Gastrocnemius medialis (tissue), 4 donors: ENCODE measurements around the gene CD8A. TPM values are rescaled to one million over a fixed set of nuclear protein-coding genes. Genes with fewer than 3 reads are reported as not detected.

Source experiments
- ATAC-seq, 2 donors: fragments of 150-250 bp; one replicate each; pipeline ENCODE4 v1.9.1; 2016
- DNase-seq, 2 donors: peaks; one replicate each; pipeline ENCODE4 v3.0.0-alpha.2; 2019
- H3K27ac ChIP-seq, 4 donors: fragments of 200-600 bp; sonication (generic); 1 replicate in 1 of 4; 2 replicates in 3 of 4; pipeline ENCODE4 v1.5.1; 2016 to 2018; ENCODE audit warnings: mild to moderate bottlenecking in 2 of 4, moderate library complexity in 1 of 4
- H3K27me3 ChIP-seq, 3 donors: fragments of 200-600 bp; sonication (generic) in 2 of 3; 1 replicate in 1 of 3; 2 replicates in 2 of 3; pipeline versions ENCODE4 v1.5.1 to v1.6.0; 2016 to 2019; ENCODE audit warnings: mild to moderate bottlenecking in 1 of 3, moderate library complexity in 1 of 3
- H3K36me3 ChIP-seq, 2 donors: fragments of 200-600 bp; sonication (generic) in 1 of 2; one replicate each; pipeline ENCODE4 v1.5.1; 2017 to 2018
- H3K4me1 ChIP-seq, 2 donors: fragments of 200-600 bp; sonication (generic) in 1 of 2; one replicate each; pipeline ENCODE4 v1.5.1; 2016 to 2017; ENCODE audit warnings: mild to moderate bottlenecking in 2 of 2
- H3K4me3 ChIP-seq, 4 donors: fragments of 200-600 bp; sonication (generic) in 3 of 4; 1 replicate in 1 of 4; 2 replicates in 3 of 4; pipeline ENCODE4 v1.5.1; 2016 to 2019; ENCODE audit warnings: mild to moderate bottlenecking in 2 of 4
- H3K9me3 ChIP-seq, 3 donors: fragments of 200-600 bp; sonication (generic) in 2 of 3; 1 replicate in 1 of 3; 2 replicates in 2 of 3; pipeline ENCODE4 v1.5.1; 2016 to 2019
- POLR2A ChIP-seq, 2 donors: fragments of 450-650 bp; IDR thresholded peaks; one replicate each; pipeline ENCODE4 v1.6.1; 2017; ENCODE audit warnings: antibody characterized with exemption in 2 of 2, mild to moderate bottlenecking in 2 of 2, moderate library complexity in 2 of 2
- in situ Hi-C, 4 donors: fragments of 200-750 bp; cut with MboI; loops; one replicate each; pipeline versions ENCODE4 v1.15.0 to v1.8.0; 2017; ENCODE audit warnings: low sequenced_read_pairs in 4 of 4
- intact Hi-C: fragments of 100-400 bp; cut with DNase I; formaldehyde crosslinking; loops from one replicate; pipeline ENCODE4 v1.15.1; 2023; ENCODE audit warnings: low total_unique reads
- total RNA-seq, 4 donors: library from RNA; depleted of rRNA; stranded (reverse); fragments of >200 nt; gene quantifications; one replicate each; pipeline versions ENCODE4 v1.1.0 to v1.2.3, GENCODE V29; 2016
- TF ChIP-seq, protein P1 (sequence below), 5 experiments: fragments of 450-650 bp in 3 of 5; fragments of 200-600 bp in 2 of 5; sonication (generic) in 2 of 5; IDR thresholded peaks in 4 of 5; conservative IDR thresholded peaks in 1 of 5; 1 replicate in 4 of 5; 2 replicates in 1 of 5; pipeline ENCODE4 v1.5.1; 2016 to 2019; ENCODE audit warnings: antibody characterized with exemption in 5 of 5, mild to moderate bottlenecking in 3 of 5, moderate library complexity in 3 of 5

CD8A gene
- total RNA-seq, 4 donors from 2014 or later: 0.16 to 0.32 (median 0.31) TPM; not detected in 1

DNA sequence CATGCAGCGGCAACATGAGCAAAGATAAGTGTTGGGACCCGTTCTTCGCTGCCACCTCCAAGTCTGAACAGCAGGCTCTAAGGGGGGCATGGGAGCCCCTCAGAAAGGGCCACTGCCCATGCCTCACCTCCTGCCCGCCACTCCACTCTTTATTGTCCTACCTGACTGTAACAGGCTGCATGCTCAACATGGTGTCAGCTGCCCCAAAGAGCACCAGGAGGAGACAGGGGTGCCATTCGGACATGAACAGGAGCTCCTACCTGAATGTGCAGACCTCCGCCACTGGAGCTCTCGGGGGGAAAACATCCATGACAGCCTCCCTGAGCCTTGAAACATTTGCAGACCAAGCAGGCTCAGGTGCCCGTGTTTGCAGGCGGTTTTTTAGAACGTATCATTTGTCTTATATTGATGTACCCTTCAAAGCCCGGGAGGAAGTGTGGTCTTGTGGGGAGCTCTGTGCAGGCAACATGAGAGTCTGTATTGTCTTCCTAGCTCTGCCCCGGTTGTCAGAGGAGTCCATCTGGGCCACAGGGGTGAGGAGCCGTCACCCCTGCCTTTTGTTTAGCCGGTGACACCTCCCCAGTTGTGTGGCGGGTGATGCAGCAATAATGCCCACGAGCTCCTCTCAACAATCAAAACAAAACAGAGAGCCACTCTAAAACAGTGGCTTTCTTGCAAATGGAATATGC, 35.1 kb upstream of the CD8A start:
- Histone ChIP-seq H3K4me3 (no peak overlapping the region), H3K27me3 (no peaks in the 10 kb centered on the region), H3K4me1 (no peaks in the 10 kb centered on the region), H3K9me3 (no peaks in the 10 kb centered on the region), H3K36me3 (no peaks in the 10 kb centered on the region), H3K27ac (no peak overlapping the region)
- TF ChIP-seq, protein P1, sequence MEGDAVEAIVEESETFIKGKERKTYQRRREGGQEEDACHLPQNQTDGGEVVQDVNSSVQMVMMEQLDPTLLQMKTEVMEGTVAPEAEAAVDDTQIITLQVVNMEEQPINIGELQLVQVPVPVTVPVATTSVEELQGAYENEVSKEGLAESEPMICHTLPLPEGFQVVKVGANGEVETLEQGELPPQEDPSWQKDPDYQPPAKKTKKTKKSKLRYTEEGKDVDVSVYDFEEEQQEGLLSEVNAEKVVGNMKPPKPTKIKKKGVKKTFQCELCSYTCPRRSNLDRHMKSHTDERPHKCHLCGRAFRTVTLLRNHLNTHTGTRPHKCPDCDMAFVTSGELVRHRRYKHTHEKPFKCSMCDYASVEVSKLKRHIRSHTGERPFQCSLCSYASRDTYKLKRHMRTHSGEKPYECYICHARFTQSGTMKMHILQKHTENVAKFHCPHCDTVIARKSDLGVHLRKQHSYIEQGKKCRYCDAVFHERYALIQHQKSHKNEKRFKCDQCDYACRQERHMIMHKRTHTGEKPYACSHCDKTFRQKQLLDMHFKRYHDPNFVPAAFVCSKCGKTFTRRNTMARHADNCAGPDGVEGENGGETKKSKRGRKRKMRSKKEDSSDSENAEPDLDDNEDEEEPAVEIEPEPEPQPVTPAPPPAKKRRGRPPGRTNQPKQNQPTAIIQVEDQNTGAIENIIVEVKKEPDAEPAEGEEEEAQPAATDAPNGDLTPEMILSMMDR (IDR thresholded peaks at IDR 0.05 in 4 of 5, conservative IDR thresholded peaks at IDR 0.05 in 1 of 5): no peak
- no peak for TF ChIP-seq POLR2A (IDR thresholded peaks at IDR 0.05)
- DNase-seq (no peak), ATAC-seq (no peak)
- intact Hi-C loops (no loop called here), in situ Hi-C loops (no loop called here)

DNA sequence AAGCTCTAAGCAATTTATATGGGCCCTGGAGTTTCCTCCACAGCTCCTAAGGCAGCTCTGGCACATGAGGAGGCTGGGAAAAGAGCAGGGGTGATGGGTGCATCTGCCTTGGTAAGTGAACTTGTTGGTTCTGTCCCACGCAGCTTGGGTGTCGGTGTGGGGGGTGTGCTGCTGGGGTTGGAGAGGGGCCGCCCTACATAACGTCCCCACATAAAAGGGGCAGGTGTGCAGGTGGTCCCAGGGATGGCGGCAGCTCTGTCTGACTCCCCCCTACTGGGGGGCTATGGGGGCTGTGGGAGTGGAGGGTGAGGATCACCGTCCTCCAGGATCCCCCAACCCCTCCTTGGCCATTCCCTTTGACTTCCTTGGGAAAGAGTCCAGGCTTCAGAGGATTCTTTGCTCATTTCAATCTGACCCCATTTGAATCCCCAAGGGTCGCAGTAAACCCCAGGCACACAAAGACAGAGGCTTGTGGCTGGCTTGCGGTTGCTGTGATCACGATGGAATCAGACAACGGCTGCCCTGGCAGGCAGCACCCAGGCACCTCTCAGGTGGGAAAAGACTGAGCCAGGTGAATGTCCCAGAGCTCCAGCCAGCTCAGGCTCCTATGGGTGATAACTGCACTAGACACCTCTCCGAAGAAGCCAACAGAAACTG, 34.5 kb upstream of the CD8A start:
- ATAC-seq: no peak
- H3K27ac ChIP-seq: no peak overlapping the region
- intact Hi-C loops: no loop called here
- no peaks in the 10 kb centered on the region for H3K27me3 ChIP-seq
- no peak for DNase-seq
- in situ Hi-C loops: no loop called here
- H3K36me3 ChIP-seq: no peaks in the 10 kb centered on the region
- H3K4me1 ChIP-seq: no peaks in the 10 kb centered on the region
- no peak overlapping the region for H3K4me3 ChIP-seq
- no peaks in the 10 kb centered on the region for H3K9me3 ChIP-seq
- no peak for TF ChIP-seq POLR2A (IDR thresholded peaks at IDR 0.05)
- TF ChIP-seq, protein P1 (IDR thresholded peaks at IDR 0.05 in 4 of 5, conservative IDR thresholded peaks at IDR 0.05 in 1 of 5): no peak

DNA sequence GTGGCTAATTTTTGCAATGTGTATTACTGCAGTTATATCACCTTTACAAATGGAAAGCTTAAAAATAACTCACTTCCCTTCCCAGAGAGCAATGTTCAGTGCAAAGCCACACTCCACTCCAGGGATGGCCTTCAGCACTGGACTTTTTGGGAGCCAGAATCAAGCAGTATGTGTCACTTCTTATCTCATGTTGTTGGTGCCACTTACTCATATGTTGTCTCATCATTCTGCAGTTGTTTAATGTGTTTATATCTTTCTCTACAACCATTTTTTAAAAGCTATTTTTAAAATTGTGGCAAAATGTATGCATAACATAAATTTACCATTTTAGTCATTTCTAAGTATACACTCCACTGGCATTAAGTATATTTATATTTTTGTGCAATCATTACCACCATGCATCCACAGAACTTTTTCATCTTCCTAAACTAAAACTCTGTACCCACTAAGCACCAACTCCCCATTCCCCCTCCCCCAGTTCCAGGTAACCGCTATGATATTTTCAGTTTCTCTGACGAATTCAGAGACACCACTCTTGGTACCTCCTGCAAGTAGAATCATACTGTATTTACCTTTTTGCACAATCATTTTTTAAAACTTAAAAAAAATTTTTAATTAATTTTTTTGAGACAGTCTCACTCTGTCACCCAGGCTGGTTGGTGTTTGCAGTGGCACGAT, 32.1 kb upstream of the CD8A start:
- Histone ChIP-seq H3K27ac (no peak overlapping the region), H3K27me3 (no peaks in the 10 kb centered on the region), H3K4me3 (no peak overlapping the region), H3K9me3 (no peaks in the 10 kb centered on the region), H3K4me1 (no peaks in the 10 kb centered on the region), H3K36me3 (no peaks in the 10 kb centered on the region)
- no peak for ATAC-seq
- in situ Hi-C loops (no loop called here), intact Hi-C loops (no loop called here)
- DNase-seq: no peak
- TF ChIP-seq POLR2A (IDR thresholded peaks at IDR 0.05): no peak
- TF ChIP-seq, protein P1 (IDR thresholded peaks at IDR 0.05 in 4 of 5, conservative IDR thresholded peaks at IDR 0.05 in 1 of 5): no peak

DNA sequence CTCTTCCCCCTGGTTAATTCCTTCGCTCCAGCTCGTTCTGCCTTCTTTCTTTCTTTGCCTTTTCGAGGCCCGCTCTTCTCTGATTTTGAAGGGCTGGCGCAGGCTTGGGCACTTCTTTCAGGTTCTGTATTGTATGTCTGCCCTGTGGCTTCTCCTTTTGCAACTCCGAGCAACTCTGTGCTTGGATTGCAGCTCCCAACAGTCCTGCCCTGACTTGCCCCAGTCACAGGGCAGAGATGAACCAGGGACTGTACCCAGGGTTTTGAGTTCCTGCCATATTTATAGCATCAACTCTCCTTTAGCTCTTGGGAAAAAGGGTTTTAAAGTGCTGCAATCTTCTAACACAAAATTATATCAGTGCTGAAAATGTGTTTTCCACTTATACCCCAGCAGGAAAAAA, 31.1 kb upstream of the CD8A start:
- intact Hi-C loops: no loop called here
- H3K27ac ChIP-seq: no peak overlapping the region

More for the DNA sequence above, 31.1 kb upstream of the CD8A start:
- no peak for DNase-seq
- H3K9me3 ChIP-seq: no peaks in the 10 kb centered on the region
- in situ Hi-C loops: no loop called here
- TF ChIP-seq, protein P1 (IDR thresholded peaks at IDR 0.05 in 4 of 5, conservative IDR thresholded peaks at IDR 0.05 in 1 of 5): no peak
- no peak for ATAC-seq
- no peaks in the 10 kb centered on the region for H3K4me1 ChIP-seq
- H3K36me3 ChIP-seq: no peaks in the 10 kb centered on the region
- no peaks in the 10 kb centered on the region for H3K27me3 ChIP-seq
- no peak overlapping the region for H3K4me3 ChIP-seq
